Vagina (tissue), 2 donors: ENCODE measurements around the gene GDF7. TPM values are rescaled to one million over a fixed set of nuclear protein-coding genes. Genes with fewer than 3 reads are reported as not detected.

Experiments used
- DNase-seq, 2 donors: peaks; one replicate each; pipeline ENCODE4 v3.0.0-alpha.2; 2017; ENCODE audit errors: extremely low spot score in 2 of 2
- H3K27ac ChIP-seq: fragments of 200-600 bp; sonication (generic); one replicate; pipeline ENCODE4 v1.5.1; 2019
- H3K27me3 ChIP-seq: fragments of 200-600 bp; sonication (generic); one replicate; pipeline ENCODE4 v1.5.1; 2019
- H3K36me3 ChIP-seq, 2 donors: fragments of 200-600 bp; sonication (generic); one replicate each; pipeline ENCODE4 v1.5.1; 2017 to 2019
- H3K4me1 ChIP-seq: fragments of 200-600 bp; sonication (generic); one replicate; pipeline ENCODE4 v1.5.1; 2019
- H3K4me3 ChIP-seq, 2 donors: fragments of 200-600 bp; sonication (generic); 1 replicate in 1 of 2; 2 replicates in 1 of 2; pipeline ENCODE4 v1.5.1; 2016 to 2019
- H3K9me3 ChIP-seq: fragments of 200-600 bp; sonication (generic); one replicate; pipeline ENCODE4 v1.5.1; 2019
- POLR2A ChIP-seq, 2 donors: fragments of 450-650 bp; IDR thresholded peaks; one replicate each; pipeline ENCODE4 v1.6.1; 2017; ENCODE audit warnings: antibody characterized with exemption in 2 of 2, mild to moderate bottlenecking in 2 of 2, moderate library complexity in 2 of 2
- POLR2AphosphoS5 ChIP-seq, 2 donors: sonication (generic); formaldehyde crosslinking; IDR thresholded peaks; one replicate each; pipeline ENCODE4 v1.9.0; 2017; ENCODE audit warnings: antibody characterized with exemption in 2 of 2, mild to moderate bottlenecking in 2 of 2, low read depth in 1 of 2; ENCODE audit not compliant: insufficient read depth in 1 of 2
- intact Hi-C: fragments of 100-400 bp; cut with DNase I; formaldehyde crosslinking; loops from one replicate; pipeline ENCODE4 v1.15.1; 2023
- total RNA-seq: library from RNA; depleted of rRNA; stranded (reverse); fragments of >200 nt; gene quantifications from one replicate; pipeline ENCODE4 v1.2.3, GENCODE V29; 2016
- TF ChIP-seq, protein P1 (sequence below), 3 experiments: fragments of 450-650 bp in 2 of 3; fragments of 200-600 bp in 1 of 3; sonication (generic) in 1 of 3; IDR thresholded peaks; one replicate each; pipeline ENCODE4 v1.5.1; 2017 to 2019; ENCODE audit warnings: antibody characterized with exemption in 3 of 3, mild to moderate bottlenecking in 2 of 3, moderate library complexity in 2 of 3

Gene GDF7
- total RNA-seq, 1 donor from 2014 or later: 9.3 TPM

DNA sequence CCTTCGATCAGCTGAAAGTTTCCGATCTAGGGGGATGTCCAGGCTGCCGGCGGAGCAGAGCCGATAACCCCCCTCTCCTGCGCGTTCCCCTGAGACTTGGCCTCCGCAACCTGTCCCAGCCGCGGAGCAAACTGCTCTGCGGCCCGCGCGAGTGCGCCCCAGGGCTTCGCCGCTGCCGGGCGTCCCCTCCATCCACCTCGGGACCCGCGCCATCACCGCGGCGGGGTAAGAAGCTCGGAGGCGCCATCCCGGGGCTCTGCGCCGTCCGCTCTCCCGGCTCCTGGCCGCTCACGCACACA is 990 bp upstream of the GDF7 start:
- no peak for DNase-seq
- no peak for TF ChIP-seq POLR2AphosphoS5 (IDR thresholded peaks at IDR 0.05; ENCODE audit: insufficient read depth in 1 of 2, low read depth in 1 of 2)
- TF ChIP-seq, protein P1, sequence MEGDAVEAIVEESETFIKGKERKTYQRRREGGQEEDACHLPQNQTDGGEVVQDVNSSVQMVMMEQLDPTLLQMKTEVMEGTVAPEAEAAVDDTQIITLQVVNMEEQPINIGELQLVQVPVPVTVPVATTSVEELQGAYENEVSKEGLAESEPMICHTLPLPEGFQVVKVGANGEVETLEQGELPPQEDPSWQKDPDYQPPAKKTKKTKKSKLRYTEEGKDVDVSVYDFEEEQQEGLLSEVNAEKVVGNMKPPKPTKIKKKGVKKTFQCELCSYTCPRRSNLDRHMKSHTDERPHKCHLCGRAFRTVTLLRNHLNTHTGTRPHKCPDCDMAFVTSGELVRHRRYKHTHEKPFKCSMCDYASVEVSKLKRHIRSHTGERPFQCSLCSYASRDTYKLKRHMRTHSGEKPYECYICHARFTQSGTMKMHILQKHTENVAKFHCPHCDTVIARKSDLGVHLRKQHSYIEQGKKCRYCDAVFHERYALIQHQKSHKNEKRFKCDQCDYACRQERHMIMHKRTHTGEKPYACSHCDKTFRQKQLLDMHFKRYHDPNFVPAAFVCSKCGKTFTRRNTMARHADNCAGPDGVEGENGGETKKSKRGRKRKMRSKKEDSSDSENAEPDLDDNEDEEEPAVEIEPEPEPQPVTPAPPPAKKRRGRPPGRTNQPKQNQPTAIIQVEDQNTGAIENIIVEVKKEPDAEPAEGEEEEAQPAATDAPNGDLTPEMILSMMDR (IDR thresholded peaks at IDR 0.05): no peak
- no peak for TF ChIP-seq POLR2A (IDR thresholded peaks at IDR 0.05)
- no peaks in the 10 kb centered on the region for H3K9me3 ChIP-seq
- no peaks in the 10 kb centered on the region for H3K27me3 ChIP-seq
- peaks cover 45% of the 10 kb centered on the region for H3K4me1 ChIP-seq
- intact Hi-C loops: loop anchor here (10.0 kb wide), 1 partner anchor 449 kb away; no protein-coding TSS in a partner anchor
- H3K4me3 ChIP-seq: peak overlapping the region; percentile 57 to 60
- no peaks in the 10 kb centered on the region for H3K36me3 ChIP-seq
- H3K27ac ChIP-seq: peak overlapping the region; percentile 83

DNA sequence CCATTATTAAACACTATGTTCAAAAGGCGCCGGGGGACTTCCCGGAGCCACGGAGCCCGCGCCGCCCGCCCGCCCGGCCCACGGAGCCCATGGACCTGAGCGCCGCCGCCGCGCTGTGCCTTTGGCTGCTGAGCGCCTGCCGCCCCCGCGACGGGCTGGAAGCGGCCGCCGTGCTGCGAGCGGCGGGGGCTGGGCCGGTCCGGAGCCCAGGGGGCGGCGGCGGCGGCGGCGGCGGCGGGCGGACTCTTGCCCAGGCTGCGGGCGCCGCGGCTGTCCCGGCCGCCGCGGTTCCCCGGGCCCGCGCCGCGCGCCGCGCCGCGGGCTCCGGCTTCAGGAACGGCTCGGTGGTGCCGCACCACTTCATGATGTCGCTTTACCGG is 197 bp downstream of the GDF7 start:
- Histone ChIP-seq H3K9me3 (no peaks in the 10 kb centered on the region), H3K27ac (peak overlapping the region; percentile 87), H3K4me1 (peaks cover 45% of the 10 kb centered on the region), H3K27me3 (no peaks in the 10 kb centered on the region), H3K36me3 (no peaks in the 10 kb centered on the region), H3K4me3 (peak overlapping the region; percentile 57 to 60)
- DNase-seq: no peak
- intact Hi-C loops: loop anchor here (10.0 kb wide), 1 partner anchor 448 kb away; no protein-coding TSS in a partner anchor
- TF ChIP-seq, protein P1 (IDR thresholded peaks at IDR 0.05): no peak

DNA sequence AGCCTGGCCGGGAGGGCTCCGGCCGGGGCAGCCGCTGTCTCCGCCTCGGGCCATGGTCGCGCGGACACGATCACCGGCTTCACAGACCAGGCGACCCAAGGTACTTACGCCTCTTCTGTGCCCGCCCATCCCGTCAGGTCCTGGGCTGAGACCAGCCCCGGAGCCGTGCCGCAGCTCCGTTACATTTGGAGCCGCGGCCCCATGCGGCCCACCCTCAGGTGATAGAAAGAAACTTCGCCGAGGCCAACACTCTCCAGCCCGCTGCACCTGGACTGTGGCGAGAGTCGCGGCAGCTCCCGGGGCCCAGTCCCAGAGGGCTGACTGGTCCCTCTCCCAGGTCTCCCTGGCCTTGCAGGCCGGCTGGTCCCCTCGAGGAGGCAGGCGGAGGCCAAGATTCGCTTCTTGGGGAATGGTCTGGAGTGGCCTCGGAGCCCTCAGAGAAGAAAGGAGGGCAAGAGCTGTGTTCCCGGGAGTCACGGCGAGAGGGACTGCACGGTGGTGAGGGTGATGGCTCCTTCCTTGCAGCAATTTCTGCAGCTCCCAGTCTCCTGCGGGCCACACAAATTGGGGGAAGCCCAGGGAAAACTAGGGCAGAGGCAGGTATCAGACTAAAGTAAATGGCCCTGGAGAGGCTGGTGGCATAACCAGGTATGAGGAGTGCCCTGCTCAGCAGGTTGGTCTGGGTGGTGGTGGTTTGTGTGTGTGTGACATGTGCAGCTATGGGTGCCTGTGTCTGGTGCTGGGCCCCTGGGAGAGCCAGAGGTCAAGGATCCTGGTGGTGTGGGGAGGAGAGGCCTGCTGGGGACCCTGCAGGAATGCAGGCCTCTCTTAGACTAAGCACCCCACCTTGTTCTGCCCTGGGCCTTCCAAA is 822 bp downstream of the GDF7 start:
- Histone ChIP-seq H3K4me1 (peaks cover 45% of the 10 kb centered on the region), H3K9me3 (no peaks in the 10 kb centered on the region), H3K36me3 (no peaks in the 10 kb centered on the region), H3K27ac (peak overlapping the region; percentile 87), H3K4me3 (peak overlapping the region; percentile 57 to 60), H3K27me3 (no peaks in the 10 kb centered on the region)
- no peak for DNase-seq
- TF ChIP-seq POLR2A (IDR thresholded peaks at IDR 0.05) (no peak), POLR2AphosphoS5 (IDR thresholded peaks at IDR 0.05; ENCODE audit: insufficient read depth in 1 of 2, low read depth in 1 of 2) (peak in 1 of 2 donors; percentile 32)
- intact Hi-C loops: loop anchor here (10.0 kb wide), 1 partner anchor 447 kb away; no protein-coding TSS in a partner anchor

DNA sequence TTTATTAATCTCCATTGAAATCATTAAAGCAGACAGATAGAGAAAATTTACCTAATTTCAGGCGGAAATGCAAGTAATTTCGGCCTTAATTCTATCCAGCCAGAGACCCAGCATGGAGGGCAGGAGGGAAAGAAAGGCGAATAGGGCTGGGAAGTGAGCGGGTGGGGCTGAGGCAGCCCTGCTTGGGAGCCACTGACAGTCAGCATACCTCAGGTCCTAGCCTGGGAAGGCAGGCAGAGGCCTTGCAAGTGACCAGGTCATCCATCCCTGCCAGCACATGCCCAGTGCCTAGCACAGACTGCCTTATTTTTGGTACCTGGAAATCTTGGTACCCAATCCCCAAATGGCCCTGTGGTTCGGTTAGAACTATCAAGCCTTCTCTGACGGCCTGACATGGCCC is 1.5 kb downstream of the GDF7 start:
- Histone ChIP-seq H3K27me3 (no peaks in the 10 kb centered on the region), H3K36me3 (no peaks in the 10 kb centered on the region), H3K4me1 (peaks cover 45% of the 10 kb centered on the region), H3K27ac (peak overlapping the region; percentile 87), H3K9me3 (no peaks in the 10 kb centered on the region), H3K4me3 (peak overlapping the region; percentile 57 to 60)
- no peak for TF ChIP-seq POLR2A (IDR thresholded peaks at IDR 0.05)
- TF ChIP-seq, protein P1 (IDR thresholded peaks at IDR 0.05): no peak
- no peak for TF ChIP-seq POLR2AphosphoS5 (IDR thresholded peaks at IDR 0.05; ENCODE audit: insufficient read depth in 1 of 2, low read depth in 1 of 2)
- intact Hi-C loops: loop anchor here (10.0 kb wide), 1 partner anchor 446 kb away; no protein-coding TSS in a partner anchor
- no peak for DNase-seq

DNA sequence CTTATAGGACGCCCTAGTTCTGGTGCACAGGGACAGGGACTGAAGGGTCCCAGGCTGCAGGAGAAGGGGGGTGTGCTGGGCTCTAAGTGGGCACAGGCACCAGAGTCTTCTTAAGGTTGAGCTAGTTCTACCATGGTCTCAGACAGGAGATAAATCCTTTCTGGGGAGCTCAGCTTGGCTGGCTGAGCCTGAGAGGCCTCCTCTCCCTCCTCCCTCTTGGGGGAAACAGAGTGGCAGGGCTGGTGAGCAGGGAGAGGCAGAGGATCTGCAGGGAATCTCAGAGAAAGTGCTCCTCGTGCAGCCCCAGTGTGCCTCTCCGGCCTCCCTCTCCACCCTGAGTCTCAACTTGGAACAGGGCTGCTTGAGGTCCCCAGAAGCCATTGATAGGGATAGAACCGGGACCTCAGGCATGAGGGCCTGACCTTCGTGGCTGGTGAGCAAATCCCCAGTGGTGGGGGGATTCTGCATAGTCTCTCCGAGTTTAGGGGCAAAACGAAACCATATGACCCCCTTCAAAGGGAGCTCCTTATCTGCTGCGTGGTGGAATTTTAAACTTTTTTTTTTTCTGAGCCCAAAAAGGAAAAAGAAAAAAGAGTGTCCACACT is 2.0 kb downstream of the GDF7 start:
- Histone ChIP-seq H3K9me3 (no peaks in the 10 kb centered on the region), H3K27me3 (no peaks in the 10 kb centered on the region), H3K4me3 (peak overlapping the region; percentile 57 to 60), H3K36me3 (no peaks in the 10 kb centered on the region), H3K27ac (peak overlapping the region; percentile 87), H3K4me1 (peaks cover 43% of the 10 kb centered on the region)
- intact Hi-C loops: loop anchor here (10.0 kb wide), 1 partner anchor 446 kb away; no protein-coding TSS in a partner anchor
- DNase-seq: no peak
- TF ChIP-seq POLR2AphosphoS5 (IDR thresholded peaks at IDR 0.05; ENCODE audit: insufficient read depth in 1 of 2, low read depth in 1 of 2): no peak
- no peak for TF ChIP-seq POLR2A (IDR thresholded peaks at IDR 0.05)
- TF ChIP-seq, protein P1 (IDR thresholded peaks at IDR 0.05): no peak
